Measurements from ENCODE around the gene COPS7B.

DNA sequence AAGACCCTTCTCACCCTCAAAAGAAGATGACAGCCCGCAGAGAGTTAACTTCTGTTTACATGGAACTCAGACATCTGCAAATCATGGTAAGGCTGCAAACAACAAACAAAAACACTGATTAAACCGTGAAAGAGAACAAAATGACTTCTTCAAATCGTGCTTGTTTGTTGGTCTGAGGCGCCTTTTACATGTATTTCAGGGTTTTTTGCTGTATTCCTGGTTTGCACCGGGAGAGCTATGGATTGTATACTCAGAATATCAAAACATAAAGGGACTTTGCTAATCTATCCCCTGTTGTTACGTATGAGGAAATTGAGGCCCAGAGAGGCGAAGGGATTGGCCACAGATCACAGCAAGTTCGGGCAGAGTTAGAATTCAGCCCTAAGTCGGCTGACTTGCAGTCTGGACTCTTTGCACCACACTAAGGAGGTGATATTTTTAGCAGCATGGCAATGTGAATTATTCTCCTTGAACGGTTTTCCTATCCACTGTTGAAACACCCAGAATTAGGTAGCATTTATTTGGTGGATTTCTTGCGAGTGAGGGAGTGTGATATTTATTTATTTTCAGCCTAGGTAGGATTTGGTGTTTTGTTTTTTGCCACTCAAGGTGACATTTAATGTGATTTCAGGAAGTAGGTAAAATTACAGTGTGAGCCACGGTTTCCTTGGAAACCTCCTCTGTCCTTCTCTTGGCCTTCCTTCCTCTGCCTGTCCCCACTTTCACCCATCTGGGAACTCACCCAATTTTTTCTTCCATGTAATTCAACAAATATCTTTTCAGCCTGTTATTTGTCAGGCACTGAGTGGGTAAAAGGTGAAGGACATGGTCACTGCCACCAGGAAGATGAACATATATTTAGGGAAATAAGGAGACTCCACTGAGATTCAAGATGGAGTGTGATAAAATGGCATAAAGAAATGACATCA is 4.2 kb upstream of the COPS7B start:
- TF ChIP-seq, protein P1, sequence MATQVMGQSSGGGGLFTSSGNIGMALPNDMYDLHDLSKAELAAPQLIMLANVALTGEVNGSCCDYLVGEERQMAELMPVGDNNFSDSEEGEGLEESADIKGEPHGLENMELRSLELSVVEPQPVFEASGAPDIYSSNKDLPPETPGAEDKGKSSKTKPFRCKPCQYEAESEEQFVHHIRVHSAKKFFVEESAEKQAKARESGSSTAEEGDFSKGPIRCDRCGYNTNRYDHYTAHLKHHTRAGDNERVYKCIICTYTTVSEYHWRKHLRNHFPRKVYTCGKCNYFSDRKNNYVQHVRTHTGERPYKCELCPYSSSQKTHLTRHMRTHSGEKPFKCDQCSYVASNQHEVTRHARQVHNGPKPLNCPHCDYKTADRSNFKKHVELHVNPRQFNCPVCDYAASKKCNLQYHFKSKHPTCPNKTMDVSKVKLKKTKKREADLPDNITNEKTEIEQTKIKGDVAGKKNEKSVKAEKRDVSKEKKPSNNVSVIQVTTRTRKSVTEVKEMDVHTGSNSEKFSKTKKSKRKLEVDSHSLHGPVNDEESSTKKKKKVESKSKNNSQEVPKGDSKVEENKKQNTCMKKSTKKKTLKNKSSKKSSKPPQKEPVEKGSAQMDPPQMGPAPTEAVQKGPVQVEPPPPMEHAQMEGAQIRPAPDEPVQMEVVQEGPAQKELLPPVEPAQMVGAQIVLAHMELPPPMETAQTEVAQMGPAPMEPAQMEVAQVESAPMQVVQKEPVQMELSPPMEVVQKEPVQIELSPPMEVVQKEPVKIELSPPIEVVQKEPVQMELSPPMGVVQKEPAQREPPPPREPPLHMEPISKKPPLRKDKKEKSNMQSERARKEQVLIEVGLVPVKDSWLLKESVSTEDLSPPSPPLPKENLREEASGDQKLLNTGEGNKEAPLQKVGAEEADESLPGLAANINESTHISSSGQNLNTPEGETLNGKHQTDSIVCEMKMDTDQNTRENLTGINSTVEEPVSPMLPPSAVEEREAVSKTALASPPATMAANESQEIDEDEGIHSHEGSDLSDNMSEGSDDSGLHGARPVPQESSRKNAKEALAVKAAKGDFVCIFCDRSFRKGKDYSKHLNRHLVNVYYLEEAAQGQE (IDR thresholded peaks at IDR 0.05; ENCODE audit: insufficient read depth in 1 of 2, low read depth in 2 of 2, low read length in 1 of 2): no peak
- TF ChIP-seq, protein P2, sequence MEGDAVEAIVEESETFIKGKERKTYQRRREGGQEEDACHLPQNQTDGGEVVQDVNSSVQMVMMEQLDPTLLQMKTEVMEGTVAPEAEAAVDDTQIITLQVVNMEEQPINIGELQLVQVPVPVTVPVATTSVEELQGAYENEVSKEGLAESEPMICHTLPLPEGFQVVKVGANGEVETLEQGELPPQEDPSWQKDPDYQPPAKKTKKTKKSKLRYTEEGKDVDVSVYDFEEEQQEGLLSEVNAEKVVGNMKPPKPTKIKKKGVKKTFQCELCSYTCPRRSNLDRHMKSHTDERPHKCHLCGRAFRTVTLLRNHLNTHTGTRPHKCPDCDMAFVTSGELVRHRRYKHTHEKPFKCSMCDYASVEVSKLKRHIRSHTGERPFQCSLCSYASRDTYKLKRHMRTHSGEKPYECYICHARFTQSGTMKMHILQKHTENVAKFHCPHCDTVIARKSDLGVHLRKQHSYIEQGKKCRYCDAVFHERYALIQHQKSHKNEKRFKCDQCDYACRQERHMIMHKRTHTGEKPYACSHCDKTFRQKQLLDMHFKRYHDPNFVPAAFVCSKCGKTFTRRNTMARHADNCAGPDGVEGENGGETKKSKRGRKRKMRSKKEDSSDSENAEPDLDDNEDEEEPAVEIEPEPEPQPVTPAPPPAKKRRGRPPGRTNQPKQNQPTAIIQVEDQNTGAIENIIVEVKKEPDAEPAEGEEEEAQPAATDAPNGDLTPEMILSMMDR (IDR thresholded peaks at IDR 0.05): no peak
- TF ChIP-seq POLR2AphosphoS5 (IDR thresholded peaks at IDR 0.05; ENCODE audit: low read depth, low read length): no peak
- TF ChIP-seq TCF7L2 (IDR thresholded peaks at IDR 0.05; ENCODE audit: low read depth, low read length): no peak
- no peak for TF ChIP-seq SIN3A (IDR thresholded peaks at IDR 0.05; ENCODE audit: borderline replicate concordance, insufficient read depth, low read depth, low read length)

Data from Panc1 (cell line).